Dendritic cell treated with granulocyte-macrophage colony-stimulating factor and Interleukin-4, amounts not matched to agents 40 ng/mL and 50 ng/mL, for 4 days (primary cell): ENCODE results near the gene ACTR3C.
"Not testable (repeated sequence)": the region's sequence is repeated elsewhere in the genome, so short reads cannot be mapped to it uniquely, and the experiment has no call there.

Experiments
- H3K27ac Mint-ChIP-seq: one replicate; pipeline ENCODE4 v1.8.0; 2022; ENCODE audit warnings: mild to moderate bottlenecking, mixed read lengths
- H3K27me3 Mint-ChIP-seq: one replicate; pipeline ENCODE4 v1.8.0; 2022; ENCODE audit warnings: mild to moderate bottlenecking, mixed read lengths
- H3K36me3 Mint-ChIP-seq: one replicate; pipeline ENCODE4 v1.8.0; 2022; ENCODE audit warnings: low read depth, mixed read lengths
- H3K4me1 Mint-ChIP-seq: one replicate; pipeline ENCODE4 v1.8.0; 2022; ENCODE audit warnings: low read depth, mixed read lengths
- H3K4me3 Mint-ChIP-seq: one replicate; pipeline ENCODE4 v1.8.0; 2022; ENCODE audit warnings: mild to moderate bottlenecking, moderate library complexity, mixed read lengths
- H3K9me3 Mint-ChIP-seq: one replicate; pipeline ENCODE4 v1.8.0; 2022; ENCODE audit warnings: mixed read lengths
- intact Hi-C: fragments of 100-400 bp; cut with micrococcal nuclease; formaldehyde crosslinking; loops from one replicate; pipeline ENCODE4 v1.15.0; 2022

ACTR3C gene

DNA sequence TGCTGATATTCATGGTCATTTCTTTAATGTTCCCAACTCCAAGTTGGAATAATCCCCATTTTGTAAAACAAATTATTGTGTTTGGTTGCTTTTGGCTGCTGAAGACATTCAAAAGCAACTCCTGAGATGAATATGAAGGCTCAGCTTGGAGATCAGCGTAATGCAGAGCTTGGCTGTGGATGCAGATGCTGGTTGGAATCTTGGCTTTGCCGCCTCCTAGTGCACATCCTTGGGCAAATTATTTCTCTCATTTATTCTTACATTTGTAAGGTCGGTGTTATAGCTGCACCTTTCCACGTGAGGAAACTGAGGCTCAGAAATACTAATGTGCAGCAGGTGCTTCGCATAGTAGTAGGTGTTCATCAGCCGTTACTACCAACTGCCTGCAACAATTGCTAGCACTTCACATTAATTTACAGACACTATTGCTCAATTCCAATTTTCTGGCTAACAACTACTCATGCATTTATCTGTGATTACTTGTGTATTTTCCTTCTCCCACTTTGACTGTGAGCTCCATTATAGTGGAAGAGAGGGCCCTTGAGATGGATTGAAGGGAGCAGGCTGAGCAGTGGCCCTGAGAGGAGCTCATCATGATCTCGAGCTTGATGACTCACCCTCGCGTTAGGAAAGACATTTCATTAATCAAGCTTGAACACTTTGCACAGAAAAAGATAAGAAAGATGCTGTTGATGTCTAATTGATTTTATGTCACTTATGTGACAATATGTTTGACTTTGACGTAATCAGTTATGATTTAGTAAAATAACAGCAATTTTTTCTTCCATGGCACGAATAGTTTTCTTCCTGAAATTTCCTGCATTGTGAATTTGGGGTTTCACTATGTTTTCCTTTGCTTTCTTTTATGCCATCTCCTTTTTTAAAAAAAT, 101.0 kb downstream of the ACTR3C start:
- intact Hi-C loops, H3K4me3 Mint-ChIP-seq, H3K36me3 Mint-ChIP-seq, H3K27ac Mint-ChIP-seq, H3K9me3 Mint-ChIP-seq: not testable (repeated sequence)
- H3K27me3 Mint-ChIP-seq, result peaks cover 26% of the 10 kb centered on the region
- H3K4me1 Mint-ChIP-seq, result peaks cover 14% of the 10 kb centered on the region

DNA sequence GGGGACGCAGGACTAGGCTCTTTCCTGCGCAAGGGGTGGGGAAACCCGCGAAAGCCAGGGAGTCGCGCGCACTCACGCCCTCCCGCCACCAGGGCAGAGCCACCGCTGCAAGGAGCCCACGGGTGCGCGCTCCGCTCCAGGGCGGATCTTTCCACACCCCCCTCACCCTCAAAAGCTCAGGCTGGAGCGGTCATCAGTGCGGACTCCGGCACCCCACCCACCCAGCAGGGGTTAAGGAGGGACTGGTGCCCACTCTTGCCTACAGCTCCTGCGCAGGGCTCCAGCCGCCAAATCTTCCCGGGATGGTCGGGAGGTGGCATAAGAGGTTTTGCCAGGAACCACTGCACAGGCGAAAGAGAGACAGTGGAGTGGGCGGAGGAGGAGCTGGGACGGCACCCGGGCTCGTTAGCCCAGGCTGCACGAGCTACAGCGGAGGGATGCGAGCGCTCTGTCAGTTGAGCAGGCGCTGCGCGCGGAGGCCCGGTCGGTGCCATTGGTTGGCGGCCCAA, 102.6 kb downstream of the ACTR3C start:
- H3K4me3 Mint-ChIP-seq, H3K27ac Mint-ChIP-seq, H3K36me3 Mint-ChIP-seq, H3K9me3 Mint-ChIP-seq, intact Hi-C loops: not testable (repeated sequence)
- H3K27me3 Mint-ChIP-seq, result peaks cover 26% of the 10 kb centered on the region
- peaks cover 14% of the 10 kb centered on the region for H3K4me1 Mint-ChIP-seq

DNA sequence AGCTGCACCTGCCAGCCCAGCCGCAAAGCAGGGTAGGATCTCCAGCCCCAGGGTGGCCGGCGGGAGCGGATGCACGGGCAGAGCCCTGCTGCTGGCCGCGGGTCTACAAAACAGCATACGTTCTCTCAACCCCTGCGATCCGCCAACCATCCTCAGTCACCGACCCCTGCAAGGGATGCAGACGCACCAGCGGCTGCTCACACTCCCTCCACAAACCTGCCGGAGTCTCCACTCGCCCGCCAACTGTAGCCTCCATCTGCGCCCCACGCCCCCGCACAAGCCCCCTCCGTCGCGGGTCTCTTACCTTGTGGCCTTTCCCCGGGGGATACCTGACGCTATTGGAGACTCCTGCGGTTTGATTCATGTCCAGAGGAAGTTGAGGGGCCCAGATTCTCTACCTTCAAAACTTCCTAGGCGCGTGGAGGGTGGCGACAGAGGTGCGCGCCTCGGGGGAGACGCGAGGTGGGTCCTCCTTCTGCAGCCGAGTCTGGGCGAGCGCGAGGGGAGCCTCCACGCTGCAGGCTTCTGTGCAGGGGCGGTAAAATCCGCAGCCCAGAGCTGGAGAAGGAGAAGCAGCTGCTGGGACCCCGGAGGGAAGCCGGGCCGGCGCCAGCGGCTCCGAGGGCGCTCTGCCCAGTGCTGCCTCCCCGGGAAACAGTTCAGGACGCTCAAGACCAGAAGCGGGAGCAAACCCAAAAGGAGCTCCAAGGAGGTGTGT, 103.2 kb downstream of the ACTR3C start:
- peaks cover 26% of the 10 kb centered on the region for H3K27me3 Mint-ChIP-seq
- H3K4me3 Mint-ChIP-seq, intact Hi-C loops: not testable (repeated sequence)

DNA sequence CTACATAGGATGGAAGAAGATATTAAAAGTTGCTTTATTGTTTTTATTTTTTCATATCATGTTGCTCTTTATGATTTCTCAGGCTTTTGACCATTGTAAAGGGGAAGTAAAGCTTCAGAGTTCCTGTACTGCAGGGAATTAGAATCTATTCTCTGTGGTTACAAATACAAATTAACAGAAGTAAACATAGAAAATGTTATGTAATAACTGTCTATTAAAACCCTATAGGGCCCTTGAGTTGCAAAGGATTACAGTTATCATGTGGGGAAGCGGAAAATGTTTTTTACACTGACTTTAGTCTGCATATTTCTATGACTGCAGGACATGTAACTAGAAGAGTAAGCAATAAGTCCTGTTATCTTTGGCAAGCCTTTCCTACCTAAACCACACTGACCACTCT, 116.5 kb downstream of the ACTR3C start:
- intact Hi-C loops, H3K36me3 Mint-ChIP-seq, H3K27ac Mint-ChIP-seq, H3K9me3 Mint-ChIP-seq, H3K4me3 Mint-ChIP-seq, H3K27me3 Mint-ChIP-seq: not testable (repeated sequence)
- peaks cover 38% of the 10 kb centered on the region for H3K4me1 Mint-ChIP-seq

More for the DNA sequence above, 103.2 kb downstream of the ACTR3C start:
- H3K27ac Mint-ChIP-seq, H3K36me3 Mint-ChIP-seq, H3K9me3 Mint-ChIP-seq: not testable (repeated sequence)
- H3K4me1 Mint-ChIP-seq, result peaks cover 14% of the 10 kb centered on the region

GRCh38 chr7:150205866-150206265, 117.5 kb downstream of the ACTR3C start:
- H3K27ac Mint-ChIP-seq, H3K36me3 Mint-ChIP-seq, H3K4me3 Mint-ChIP-seq, H3K27me3 Mint-ChIP-seq, H3K9me3 Mint-ChIP-seq, intact Hi-C loops: not testable (repeated sequence)
- H3K4me1 Mint-ChIP-seq, result peaks cover 38% of the 10 kb centered on the region

DNA sequence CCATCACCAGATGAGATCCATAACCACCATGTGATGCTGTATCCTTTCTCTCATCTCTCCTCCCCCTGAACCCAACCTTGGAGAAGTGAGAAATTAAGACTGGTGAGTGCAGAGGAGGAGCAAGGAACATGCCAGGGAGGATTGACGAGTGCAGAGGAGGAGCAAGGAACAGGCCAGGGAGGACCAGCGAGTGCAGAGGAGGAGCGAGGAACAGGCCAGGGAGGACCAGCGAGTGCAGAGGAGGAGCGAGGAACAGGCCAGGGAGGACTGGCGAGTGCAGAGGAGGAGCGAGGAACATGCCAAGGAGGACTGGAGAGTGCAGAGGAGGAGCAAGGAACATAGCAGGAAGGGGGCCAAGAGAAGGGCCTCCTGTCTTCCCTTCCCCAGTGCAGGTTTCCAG, 118.8 kb downstream of the ACTR3C start:
- H3K9me3 Mint-ChIP-seq, H3K27me3 Mint-ChIP-seq, H3K4me3 Mint-ChIP-seq, H3K36me3 Mint-ChIP-seq, intact Hi-C loops, H3K27ac Mint-ChIP-seq: not testable (repeated sequence)
- H3K4me1 Mint-ChIP-seq, result peaks cover 38% of the 10 kb centered on the region

DNA sequence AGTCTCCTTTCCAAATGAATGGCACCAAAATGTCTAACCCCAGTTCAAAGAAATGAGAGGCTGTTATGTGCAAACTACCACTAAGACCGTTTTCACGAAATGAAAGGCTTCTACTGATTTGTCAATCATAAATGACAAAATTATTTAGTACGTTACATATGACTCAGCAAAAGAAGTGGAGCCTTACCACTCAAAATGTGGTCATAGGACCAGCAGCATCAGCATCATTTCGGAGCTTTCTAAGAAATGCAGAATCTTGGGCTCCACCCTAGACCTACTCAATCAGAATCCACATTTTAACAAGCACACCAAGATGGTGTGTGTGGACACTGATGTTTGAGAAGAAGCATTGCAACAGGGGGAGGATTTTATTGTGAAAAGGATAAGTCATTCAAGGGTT, 120.5 kb downstream of the ACTR3C start:
- H3K27ac Mint-ChIP-seq, H3K9me3 Mint-ChIP-seq, H3K36me3 Mint-ChIP-seq, H3K4me3 Mint-ChIP-seq, intact Hi-C loops, H3K27me3 Mint-ChIP-seq: not testable (repeated sequence)
- peaks cover 32% of the 10 kb centered on the region for H3K4me1 Mint-ChIP-seq
